Activated T-helper 1 cell treated with anti-CD3 and anti-CD28 coated beads, Interleukin-12 subunit alpha, Interleukin-12 subunit beta, Interleukin-2, Interleukin-4 antibody, amounts not matched to agents 30 ng/mL and 10 ng/mL and 1 ng/mL, durations not matched to agents 14 hours and 24 hours and 36 hours (primary cell): Measurements from ENCODE around the gene FFAR2. TPM values are rescaled to one million over a fixed set of nuclear protein-coding genes. Genes with fewer than 3 reads are reported as not detected.
"Not testable (repeated sequence)": the region's sequence is repeated elsewhere in the genome, so short reads cannot be mapped to it uniquely, and the experiment has no call there.

Experiments
- DNase-seq: peaks from one replicate; pipeline ENCODE4 v3.0.0; 2021; ENCODE audit warnings: low spot score
- H3K27ac Mint-ChIP-seq: one replicate; pipeline ENCODE4 v1.8.0; 2021; ENCODE audit warnings: mild to moderate bottlenecking, mixed read lengths
- H3K27me3 Mint-ChIP-seq: one replicate; pipeline ENCODE4 v1.8.0; 2022; ENCODE audit warnings: mild to moderate bottlenecking, moderate library complexity, mixed read lengths; ENCODE audit not compliant: insufficient read depth
- H3K36me3 Mint-ChIP-seq: one replicate; pipeline ENCODE4 v1.8.0; 2021; ENCODE audit warnings: low read depth, mixed read lengths
- H3K4me1 Mint-ChIP-seq: one replicate; pipeline ENCODE4 v1.8.0; 2021; ENCODE audit warnings: low read depth, mixed read lengths
- H3K4me3 Mint-ChIP-seq: one replicate; pipeline ENCODE4 v1.8.0; 2021; ENCODE audit warnings: mild to moderate bottlenecking, moderate library complexity, mixed read lengths
- H3K9me3 Mint-ChIP-seq: one replicate; pipeline ENCODE4 v1.8.0; 2021; ENCODE audit warnings: mixed read lengths
- intact Hi-C: fragments of 100-400 bp; cut with micrococcal nuclease; formaldehyde crosslinking; loops from one replicate; pipeline ENCODE4 v1.15.1; 2024
- total RNA-seq: library from RNA; stranded (reverse); gene quantifications from 2 replicates; pipeline ENCODE4 v1.2.3, GENCODE V29; 2022

The FFAR2 gene
- total RNA-seq, 1 donor from 2014 or later: not detected

GRCh38 chr19:35449359-35450043 is 1.4 kb downstream of the FFAR2 start:
- DNase-seq: no peak
- Mint-ChIP-seq H3K27me3 (peaks cover 32% of the 10 kb centered on the region), H3K27ac (no peak overlapping the region), H3K9me3 (no peaks in the 10 kb centered on the region), H3K4me3 (no peak overlapping the region), H3K36me3 (no peaks in the 10 kb centered on the region), H3K4me1 (peaks cover 30% of the 10 kb centered on the region)
- intact Hi-C loops: loop anchor here (2.0 kb wide), 1 partner anchor 19 kb away; no protein-coding TSS in a partner anchor

- H3K9me3 Mint-ChIP-seq: no peaks in the 10 kb centered on the region
- H3K4me1 Mint-ChIP-seq: peaks cover 15% of the 10 kb centered on the region
- H3K36me3 Mint-ChIP-seq: no peaks in the 10 kb centered on the region
- H3K4me3 Mint-ChIP-seq: no peak overlapping the region
- H3K27me3 Mint-ChIP-seq: peaks cover 30% of the 10 kb centered on the region
- DNase-seq: no peak
- H3K27ac Mint-ChIP-seq: no peak overlapping the region
- intact Hi-C loops: loop anchor here (1.0 to 2.0 kb wide), 3 partner anchors 11 to 17 kb away; no protein-coding TSS in a partner anchor
Measured at GRCh38 chr19:35451338-35452096, 3.5 kb downstream of the FFAR2 start.

GRCh38 chr19:35454663-35455062 is 6.6 kb downstream of the FFAR2 start:
- H3K36me3 Mint-ChIP-seq: no peaks in the 10 kb centered on the region
- no peak for DNase-seq
- intact Hi-C loops: no loop called here
- H3K27ac Mint-ChIP-seq: no peak overlapping the region
- peaks cover 30% of the 10 kb centered on the region for H3K4me1 Mint-ChIP-seq
- no peaks in the 10 kb centered on the region for H3K9me3 Mint-ChIP-seq
- H3K27me3 Mint-ChIP-seq: peaks cover 8% of the 10 kb centered on the region
- no peak overlapping the region for H3K4me3 Mint-ChIP-seq

DNA sequence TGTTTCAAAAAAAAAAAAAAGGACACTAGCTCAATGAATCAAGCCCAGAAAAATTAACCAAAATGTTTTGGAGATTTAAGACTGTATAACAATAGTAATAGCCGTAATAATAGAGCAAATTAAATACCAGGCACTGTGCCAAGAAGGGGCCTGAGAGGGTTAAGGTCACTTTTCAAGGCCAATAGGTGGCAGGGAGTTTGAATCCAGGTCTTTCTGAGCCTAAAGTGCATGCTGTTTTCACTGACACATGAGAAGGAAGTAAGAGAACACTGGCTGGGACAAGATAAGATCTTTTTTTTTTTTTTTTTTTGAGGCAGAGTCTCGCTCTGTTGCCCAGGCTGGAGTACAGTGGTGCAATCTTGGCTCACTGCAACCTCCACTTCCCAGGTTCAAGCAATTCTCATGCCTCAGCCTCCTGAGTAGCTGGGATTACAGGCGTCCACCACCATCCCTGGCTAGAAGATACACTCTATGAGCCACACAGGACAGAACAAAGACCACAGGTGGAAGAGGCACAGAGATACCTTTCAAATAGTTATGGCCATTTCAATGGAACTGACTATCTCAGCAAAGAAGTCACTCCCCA is 7.7 kb downstream of the FFAR2 start:
- H3K4me1 Mint-ChIP-seq: peaks cover 36% of the 10 kb centered on the region
- H3K27ac Mint-ChIP-seq: no peak overlapping the region

DNA sequence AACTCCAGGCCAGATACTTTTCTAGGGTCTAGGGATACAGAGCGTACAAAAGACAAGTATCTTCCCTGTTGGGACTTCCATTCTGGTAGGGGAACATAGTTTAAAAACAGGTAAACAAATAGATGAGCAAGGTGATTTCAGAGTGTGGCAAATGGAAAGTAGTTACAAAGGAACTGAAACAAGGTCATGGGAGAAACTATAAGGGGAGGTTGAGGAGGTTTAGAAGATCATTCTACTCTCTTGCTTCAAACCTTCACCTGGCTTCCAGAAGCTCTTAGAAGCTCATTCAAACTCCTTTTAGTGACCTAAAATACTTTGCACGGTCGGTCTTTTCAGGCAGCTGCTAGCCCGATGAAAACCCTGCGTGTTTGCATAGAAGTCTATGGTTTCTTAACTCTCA is 9.1 kb downstream of the FFAR2 start:
- Mint-ChIP-seq H3K9me3 (no peaks in the 10 kb centered on the region), H3K27ac (no peak overlapping the region), H3K36me3 (no peaks in the 10 kb centered on the region), H3K4me3 (no peak overlapping the region), H3K4me1 (peaks cover 29% of the 10 kb centered on the region), H3K27me3 (peaks cover 7% of the 10 kb centered on the region)
- intact Hi-C loops: no loop called here
- DNase-seq: no peak

More for the DNA sequence above, 7.7 kb downstream of the FFAR2 start:
- intact Hi-C loops: no loop called here
- Mint-ChIP-seq H3K27me3 (peaks cover 7% of the 10 kb centered on the region), H3K36me3 (no peaks in the 10 kb centered on the region), H3K9me3 (no peaks in the 10 kb centered on the region), H3K4me3 (no peak overlapping the region)
- no peak for DNase-seq

DNA sequence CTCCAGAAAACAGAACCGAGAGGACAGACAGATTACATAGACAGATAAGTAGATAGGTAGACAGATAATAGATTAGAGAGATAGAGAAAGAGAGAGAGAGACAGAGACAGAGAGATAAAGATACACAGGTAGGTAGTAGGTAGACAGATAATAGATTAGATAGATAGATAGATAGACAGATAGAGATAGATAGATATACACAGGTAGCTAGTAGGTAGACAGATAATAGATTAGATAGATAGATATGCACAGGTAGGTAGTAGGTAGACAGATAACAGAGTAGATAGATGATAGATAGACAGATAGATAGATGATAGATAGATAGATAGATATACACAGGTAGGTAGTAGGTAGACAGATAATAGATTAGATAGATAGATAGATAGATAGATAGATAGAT is 10.1 kb downstream of the FFAR2 start:
- H3K4me1 Mint-ChIP-seq: peaks cover 40% of the 10 kb centered on the region
- H3K27ac Mint-ChIP-seq: no peak overlapping the region
- no peak for DNase-seq
- no peaks in the 10 kb centered on the region for H3K9me3 Mint-ChIP-seq
- intact Hi-C loops: no loop called here
- peaks cover 7% of the 10 kb centered on the region for H3K27me3 Mint-ChIP-seq
- no peaks in the 10 kb centered on the region for H3K36me3 Mint-ChIP-seq
- H3K4me3 Mint-ChIP-seq: no peak overlapping the region

- H3K4me3 Mint-ChIP-seq: no peak overlapping the region
- H3K9me3 Mint-ChIP-seq: no peaks in the 10 kb centered on the region
- DNase-seq: no peak
- H3K4me1 Mint-ChIP-seq: peaks cover 46% of the 10 kb centered on the region
- peaks cover 7% of the 10 kb centered on the region for H3K27me3 Mint-ChIP-seq
- H3K27ac Mint-ChIP-seq: no peak overlapping the region
- no peaks in the 10 kb centered on the region for H3K36me3 Mint-ChIP-seq
- intact Hi-C loops: no loop called here
Measured at GRCh38 chr19:35458731-35459391, 10.8 kb downstream of the FFAR2 start.

DNA sequence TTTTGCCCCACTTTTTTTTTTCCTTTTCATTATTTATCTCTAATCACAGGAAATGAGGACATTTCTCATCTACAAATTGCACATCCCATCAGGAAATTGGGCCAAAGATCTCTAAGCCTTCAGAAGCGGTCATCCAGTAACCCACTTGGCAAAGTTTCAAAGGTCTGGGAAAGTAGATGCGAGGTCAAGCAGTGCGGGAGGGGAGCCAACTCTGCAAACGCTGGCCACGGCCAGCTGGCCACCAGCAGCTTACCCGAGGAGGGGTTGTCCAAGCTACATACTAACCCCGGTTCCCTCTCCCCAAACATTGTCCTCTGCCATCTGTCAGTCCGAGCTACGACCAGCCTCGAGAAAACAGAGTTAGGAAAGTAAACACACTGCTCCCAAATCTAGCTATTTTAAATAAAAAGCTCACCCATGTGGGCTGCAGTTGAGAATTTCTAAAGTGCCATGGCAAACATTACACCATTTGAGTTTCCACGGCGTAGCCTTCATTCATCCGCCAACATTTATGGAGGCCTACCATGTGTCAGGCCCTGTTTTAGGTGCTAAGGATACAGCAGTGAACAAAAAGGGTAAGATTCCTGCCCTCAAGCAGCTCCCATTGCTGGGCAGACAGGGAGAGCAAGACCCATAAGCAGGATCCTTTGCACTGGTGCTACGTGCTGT is 11.5 kb downstream of the FFAR2 start:
- Mint-ChIP-seq H3K9me3 (no peaks in the 10 kb centered on the region), H3K36me3 (no peaks in the 10 kb centered on the region), H3K4me1 (peaks cover 50% of the 10 kb centered on the region), H3K27me3 (peaks cover 6% of the 10 kb centered on the region), H3K4me3 (no peak overlapping the region), H3K27ac (peak overlapping the region; percentile 20)
- DNase-seq: no peak
- intact Hi-C loops: loop anchor here (10.0 kb wide), 1 partner anchor 195 kb away; the partner anchor contains the start of gene USF2

DNA sequence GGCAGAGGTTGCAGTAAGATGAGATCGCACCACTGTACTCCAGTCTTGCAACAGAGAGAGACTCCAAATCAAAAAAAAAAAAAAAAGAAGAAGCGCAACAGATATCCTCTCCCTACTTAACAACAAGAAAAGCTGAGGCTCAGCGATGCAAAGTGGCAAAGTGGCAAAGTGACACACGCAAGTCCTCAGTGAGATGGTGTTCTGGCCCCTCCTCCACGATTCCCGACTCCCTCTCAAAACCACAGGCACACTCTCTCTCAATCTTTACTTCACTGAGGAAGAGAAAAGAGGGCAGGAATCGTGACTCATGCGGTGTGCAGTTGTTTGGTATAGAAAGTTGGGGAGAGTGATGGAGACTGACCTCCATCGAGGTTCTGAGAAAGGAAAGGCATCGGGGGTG is 12.6 kb downstream of the FFAR2 start:
- Mint-ChIP-seq H3K4me1 (peaks cover 55% of the 10 kb centered on the region), H3K27me3 (peaks cover 7% of the 10 kb centered on the region), H3K27ac (peak overlapping the region; percentile 1), H3K9me3 (no peaks in the 10 kb centered on the region), H3K4me3 (no peak overlapping the region), H3K36me3 (no peaks in the 10 kb centered on the region)
- DNase-seq: no peak
- intact Hi-C loops: loop anchor here (10.0 kb wide), 1 partner anchor 196 kb away; the partner anchor contains the start of gene USF2

- Mint-ChIP-seq H3K4me3 (no peak overlapping the region), H3K27me3 (peaks cover 7% of the 10 kb centered on the region), H3K27ac (peak overlapping the region; percentile 1), H3K36me3 (no peaks in the 10 kb centered on the region), H3K9me3 (no peaks in the 10 kb centered on the region), H3K4me1 (peaks cover 55% of the 10 kb centered on the region)
- intact Hi-C loops: loop anchor here (10.0 kb wide), 1 partner anchor 196 kb away; the partner anchor contains the start of gene USF2
- no peak for DNase-seq
Measured at GRCh38 chr19:35461060-35461459, 13.0 kb downstream of the FFAR2 start.

- not testable (repeated sequence) for H3K4me3 Mint-ChIP-seq, H3K27ac Mint-ChIP-seq, H3K9me3 Mint-ChIP-seq, H3K27me3 Mint-ChIP-seq, H3K36me3 Mint-ChIP-seq, DNase-seq
- H3K4me1 Mint-ChIP-seq: peaks cover 55% of the 10 kb centered on the region
- intact Hi-C loops: loop anchor here (1.0 to 10.0 kb wide), 2 partner anchors 10 to 197 kb away; partner anchors contain the start of gene USF2
Measured at GRCh38 chr19:35461788-35462187, 13.7 kb downstream of the FFAR2 start.

DNA sequence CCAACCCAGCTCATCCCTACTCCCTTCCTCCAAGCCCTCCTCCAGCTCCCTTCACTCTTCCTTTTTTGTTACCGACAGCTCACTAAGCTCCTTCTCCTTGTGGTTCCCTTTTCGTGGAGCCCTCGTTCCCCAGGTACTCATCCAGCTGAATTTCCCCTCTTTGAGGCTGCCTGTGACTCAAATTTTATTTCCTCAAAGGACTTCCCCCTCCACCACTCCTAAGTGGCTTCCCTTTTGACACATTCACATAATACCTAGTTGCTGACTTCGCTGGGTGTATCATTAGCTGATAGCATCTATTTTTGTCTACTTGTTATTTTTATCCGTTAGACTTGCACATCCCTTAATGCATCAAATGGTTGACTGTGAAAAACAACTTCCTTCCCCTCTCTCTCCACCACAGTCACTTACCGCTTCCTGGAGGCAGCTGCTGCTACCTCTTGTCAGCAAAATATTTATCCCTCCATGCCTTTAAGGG is 14.5 kb downstream of the FFAR2 start:
- Mint-ChIP-seq H3K27ac (peak overlapping the region; percentile 76), H3K9me3 (no peaks in the 10 kb centered on the region), H3K4me3 (peak overlapping the region; percentile 61), H3K27me3 (peaks cover 9% of the 10 kb centered on the region), H3K36me3 (no peaks in the 10 kb centered on the region), H3K4me1 (peaks cover 47% of the 10 kb centered on the region)
- peak; percentile 46 for DNase-seq
- intact Hi-C loops: loop anchor here (1.0 to 10.0 kb wide), 2 partner anchors 11 to 198 kb away; partner anchors contain the start of gene USF2
